ENCODE results near the gene NR6A1. TPM values are rescaled to one million over a fixed set of nuclear protein-coding genes. Genes with fewer than 3 reads are reported as not detected.

The NR6A1 gene
- total RNA-seq, 1 donor from 2014 or later, result 60.7 TPM

- Mint-ChIP-seq H3K9me3 (no peaks in the 10 kb centered on the region), H3K27me3 (ENCODE audit: low read depth) (peaks cover 65% of the 10 kb centered on the region), H3K27ac (ENCODE audit: unreplicated experiment) (no peak overlapping the region), H3K4me3 (no peak overlapping the region), H3K36me3 (ENCODE audit: low read depth) (no peaks in the 10 kb centered on the region), H3K4me1 (peaks cover 6% of the 10 kb centered on the region)
- TF ChIP-seq CTCF (conservative IDR thresholded peaks at IDR 0.05), result no peak
- no peak for DNase-seq (ENCODE audit: low read depth, low spot score)
Measured at GRCh38 chr9:124504530-124505005, 266.5 kb downstream of the NR6A1 start.

- no peak for TF ChIP-seq CTCF (conservative IDR thresholded peaks at IDR 0.05)
- no peak for DNase-seq (ENCODE audit: low read depth, low spot score)
- no peak overlapping the region for H3K27ac Mint-ChIP-seq (ENCODE audit: unreplicated experiment)
- H3K4me1 Mint-ChIP-seq, result peaks cover 6% of the 10 kb centered on the region
- no peaks in the 10 kb centered on the region for H3K9me3 Mint-ChIP-seq
- H3K36me3 Mint-ChIP-seq (ENCODE audit: low read depth), result no peaks in the 10 kb centered on the region
- H3K4me3 Mint-ChIP-seq, result peak overlapping the region; percentile 72
- peaks cover 71% of the 10 kb centered on the region for H3K27me3 Mint-ChIP-seq (ENCODE audit: low read depth)
Measured at GRCh38 chr9:124503713-124504529, 267.2 kb downstream of the NR6A1 start.

GRCh38 chr9:124502711-124503702 is 268.1 kb downstream of the NR6A1 start:
- DNase-seq (ENCODE audit: low read depth, low spot score), result no peak
- H3K27me3 Mint-ChIP-seq (ENCODE audit: low read depth), result peaks cover 73% of the 10 kb centered on the region
- H3K4me1 Mint-ChIP-seq, result peaks cover 6% of the 10 kb centered on the region
- H3K4me3 Mint-ChIP-seq, result peak overlapping the region; percentile 38
- no peak overlapping the region for H3K27ac Mint-ChIP-seq (ENCODE audit: unreplicated experiment)
- TF ChIP-seq CTCF (conservative IDR thresholded peaks at IDR 0.05), result no peak
- H3K9me3 Mint-ChIP-seq, result no peaks in the 10 kb centered on the region
- H3K36me3 Mint-ChIP-seq (ENCODE audit: low read depth), result no peaks in the 10 kb centered on the region

GRCh38 chr9:124501771-124502320 is 269.3 kb downstream of the NR6A1 start:
- H3K4me1 Mint-ChIP-seq, result peaks cover 6% of the 10 kb centered on the region
- no peak for TF ChIP-seq CTCF (conservative IDR thresholded peaks at IDR 0.05)
- H3K4me3 Mint-ChIP-seq, result no peak overlapping the region
- no peaks in the 10 kb centered on the region for H3K36me3 Mint-ChIP-seq (ENCODE audit: low read depth)
- no peaks in the 10 kb centered on the region for H3K9me3 Mint-ChIP-seq
- H3K27me3 Mint-ChIP-seq (ENCODE audit: low read depth), result peaks cover 78% of the 10 kb centered on the region
- DNase-seq (ENCODE audit: low read depth, low spot score), result no peak
- H3K27ac Mint-ChIP-seq (ENCODE audit: unreplicated experiment), result no peak overlapping the region
